Pulmonary artery endothelial cell (primary cell): ENCODE data around the gene DCST2. TPM values are rescaled to one million over a fixed set of nuclear protein-coding genes. Genes with fewer than 3 reads are reported as not detected.
"Not testable (repeated sequence)": the region's sequence is repeated elsewhere in the genome, so short reads cannot be mapped to it uniquely, and the experiment has no call there.

Experiments
- DNase-seq: peaks from one replicate; pipeline ENCODE4 v3.0.0-alpha.2; 2011; ENCODE audit warnings: low read depth, low spot score
- total RNA-seq: library from RNA; depleted of rRNA; stranded (reverse); fragments of >200 nt; gene quantifications from 2 replicates; pipeline ENCODE4 v1.2.3, GENCODE V29; 2014

DCST2 gene
- total RNA-seq, 1 donor from 2014 or later: 0.07 TPM

DNA sequence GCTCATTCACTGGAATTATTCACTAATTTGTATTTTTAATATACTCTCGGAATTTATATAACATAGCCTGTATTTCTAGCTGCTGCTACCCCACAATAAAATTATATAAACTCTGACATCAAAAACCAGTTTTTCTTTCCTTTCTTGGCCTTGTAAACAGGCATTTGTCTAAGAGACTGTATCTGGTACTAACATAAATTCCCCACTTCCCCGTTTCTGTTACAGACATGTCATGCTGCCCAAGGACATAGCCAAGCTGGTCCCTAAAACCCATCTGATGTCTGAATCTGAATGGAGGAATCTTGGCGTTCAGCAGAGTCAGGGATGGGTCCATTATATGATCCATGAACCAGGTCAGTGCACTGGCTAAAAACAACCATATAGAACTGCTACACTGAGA lies 55.8 kb downstream of the DCST2 start:
- DNase-seq: not testable (repeated sequence)

DNA sequence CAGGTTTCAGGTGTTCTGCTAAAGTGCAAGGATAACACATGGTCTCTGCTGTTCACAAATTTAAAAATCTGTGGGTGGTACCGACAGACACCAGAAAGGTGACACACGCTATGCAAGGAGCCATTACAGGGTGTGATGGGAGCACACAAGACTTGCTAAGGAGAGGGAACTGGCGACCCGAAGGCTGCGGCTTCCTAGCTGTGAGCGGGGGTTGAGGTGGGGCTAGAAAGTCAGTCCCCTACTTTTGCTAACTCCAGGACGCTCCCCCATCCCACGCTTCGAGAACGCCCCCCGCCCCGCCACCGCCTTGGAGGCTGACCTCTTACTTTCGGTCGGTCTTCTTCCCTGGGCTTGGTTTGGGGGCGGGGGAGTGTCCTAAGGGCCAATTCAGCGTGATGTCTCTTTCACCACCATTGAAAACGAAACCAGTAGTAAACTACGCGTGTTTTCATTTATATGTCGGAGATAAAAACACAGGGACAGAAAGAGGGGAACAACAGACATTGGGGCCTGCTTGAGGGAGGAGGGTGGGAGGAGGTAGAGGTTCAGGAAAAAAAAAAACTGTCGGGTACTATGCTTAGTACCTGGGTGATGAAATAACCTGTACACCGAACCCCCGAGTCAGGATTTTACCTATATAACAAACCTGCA lies 58.0 kb downstream of the DCST2 start:
- no peak for DNase-seq

DNA sequence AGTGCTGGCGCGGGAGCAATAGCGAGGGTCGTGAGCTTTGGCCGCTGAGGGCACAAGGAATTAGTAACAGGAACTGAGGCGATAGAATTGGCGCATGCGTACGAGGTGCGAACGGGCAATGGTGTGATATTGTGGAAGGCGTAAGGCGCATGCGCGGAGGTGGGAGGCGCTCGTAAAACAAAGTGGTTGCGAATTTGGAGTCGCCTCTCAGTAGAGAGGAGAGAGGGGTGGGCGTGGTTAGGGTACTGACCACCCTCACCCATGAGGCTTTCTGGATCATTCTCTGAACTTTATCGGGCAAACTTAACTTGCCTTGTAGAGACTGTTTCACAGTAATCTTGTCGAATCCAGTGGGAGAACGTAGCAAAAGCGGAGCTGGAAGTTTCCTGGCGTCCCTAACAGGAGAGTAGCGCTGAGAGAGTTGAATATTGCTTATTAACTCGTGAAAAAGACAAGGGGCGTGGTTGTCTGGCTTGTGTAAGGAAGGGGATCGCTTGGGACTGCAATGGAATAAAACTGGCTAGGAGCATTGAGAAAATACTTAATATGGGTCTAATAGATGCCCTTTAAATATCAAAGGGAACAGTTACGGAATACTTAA lies 58.7 kb downstream of the DCST2 start:
- peak; percentile 76 for DNase-seq

DNA sequence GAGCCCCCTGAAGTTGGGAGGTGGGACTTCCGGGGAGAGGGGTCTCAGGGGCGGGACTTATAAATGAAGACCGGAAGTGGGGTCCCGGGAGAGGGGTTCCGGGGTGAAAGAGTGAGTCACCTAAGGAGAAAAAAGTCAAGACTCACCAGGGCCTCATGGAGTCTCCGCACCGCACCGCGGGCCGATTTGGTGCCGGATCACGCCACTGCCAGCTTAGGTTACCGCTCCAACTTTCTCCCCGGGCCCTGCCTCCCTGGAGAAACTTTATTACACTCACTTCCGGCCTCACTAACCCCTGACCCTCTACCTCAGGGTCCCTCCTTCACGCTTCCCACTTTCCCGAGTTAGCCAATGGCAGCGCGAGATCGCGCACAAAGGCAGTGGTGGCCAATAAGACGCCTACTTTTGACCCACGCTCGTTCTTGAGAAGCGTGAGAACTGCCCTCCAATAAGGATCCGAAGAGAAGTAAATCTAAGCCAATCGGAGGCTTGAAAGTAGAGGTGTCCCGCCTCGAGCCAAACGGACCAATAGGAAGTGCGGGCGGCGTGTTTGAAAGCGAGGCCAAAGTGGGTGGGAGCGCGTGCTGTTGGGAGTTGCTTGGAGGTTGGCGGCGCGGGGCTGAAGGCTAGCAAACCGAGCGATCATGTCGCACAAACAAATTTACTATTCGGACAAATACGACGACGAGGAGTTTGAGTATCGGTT lies 59.3 kb downstream of the DCST2 start, which contains the start of gene CKS1B:
Gene CKS1B, plus strand, starts transcription at position 580 of the 706 bp plus-strand sequence. Its CDS starts 65 bp downstream, at position 645.
- DNase-seq: peak; percentile 99

DNA sequence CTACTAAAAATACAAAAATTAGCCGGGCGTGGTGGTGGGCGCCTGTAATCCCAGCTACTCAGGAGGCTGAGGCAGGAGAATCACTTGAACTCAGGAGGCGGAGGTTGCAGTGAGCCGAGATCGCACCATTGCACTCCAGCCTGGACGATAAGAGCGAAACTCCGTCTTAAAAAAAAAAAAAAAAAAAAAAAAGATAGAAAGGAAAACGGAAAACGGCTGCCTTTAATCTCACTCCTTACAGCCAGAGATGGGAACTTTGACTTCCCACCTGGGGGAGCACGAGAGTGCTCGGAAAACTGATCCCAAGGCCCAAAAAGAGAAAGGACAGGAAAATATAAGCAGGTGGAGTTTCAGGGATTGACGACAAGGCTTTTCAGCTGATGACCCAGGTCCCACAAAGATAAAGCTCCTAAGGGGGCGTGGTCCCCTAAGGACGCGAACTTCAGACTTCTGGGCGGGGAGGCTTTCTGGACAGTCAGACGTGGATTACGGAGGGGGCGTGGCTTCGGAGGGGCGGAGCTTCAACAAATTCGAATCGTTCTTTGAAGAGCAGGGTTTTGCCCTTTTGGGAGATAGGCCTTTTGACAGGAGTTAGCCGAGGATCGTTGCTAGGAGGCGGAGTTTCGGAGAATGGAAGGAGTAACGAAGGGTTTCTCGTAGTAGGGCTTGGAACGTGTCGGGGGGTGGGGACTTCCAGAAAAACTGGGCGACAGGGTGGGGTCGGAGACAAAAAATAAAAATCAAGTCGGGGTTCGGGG lies 60.1 kb downstream of the DCST2 start:
- DNase-seq: peak; percentile 96

DNA sequence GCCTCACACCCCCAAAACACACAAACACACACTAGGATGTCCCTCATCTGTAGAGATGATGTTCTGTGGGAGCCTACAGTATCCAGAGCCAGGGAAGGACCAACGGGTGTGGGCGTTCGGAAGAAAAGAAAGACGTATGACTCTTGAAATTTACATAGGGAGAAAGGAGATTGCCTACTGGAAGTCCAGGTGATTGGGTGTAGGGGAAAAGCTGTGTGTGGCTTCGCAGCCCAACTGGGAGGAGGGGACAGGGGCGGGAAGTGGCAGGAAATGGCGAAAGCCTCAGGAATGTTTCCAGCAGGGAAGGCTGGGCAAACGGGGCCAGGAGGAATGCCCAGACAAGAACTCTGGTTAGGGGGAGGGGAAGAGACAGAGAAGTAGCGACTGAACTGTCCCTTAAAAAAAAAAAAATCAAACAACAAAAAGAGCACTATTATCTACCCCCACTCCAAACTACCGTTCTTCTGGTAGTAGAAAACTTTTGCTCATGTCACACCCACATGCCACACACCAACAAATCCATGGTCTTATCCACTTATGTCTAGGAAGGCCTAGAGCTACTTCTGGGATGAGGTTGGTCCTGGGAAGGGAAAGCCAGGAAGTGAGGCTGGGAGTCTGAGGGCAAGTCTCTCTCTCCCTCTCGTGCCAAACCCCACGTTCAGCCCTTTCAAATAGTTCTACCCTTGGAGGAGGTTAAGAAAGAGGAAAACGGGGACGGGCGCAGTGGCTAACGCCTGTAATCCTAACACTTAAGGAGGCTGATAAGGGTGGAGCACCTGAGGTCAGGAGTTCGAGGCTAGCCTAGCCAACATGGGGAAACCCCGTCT lies 60.9 kb downstream of the DCST2 start:
- peak; percentile 92 for DNase-seq

DNA sequence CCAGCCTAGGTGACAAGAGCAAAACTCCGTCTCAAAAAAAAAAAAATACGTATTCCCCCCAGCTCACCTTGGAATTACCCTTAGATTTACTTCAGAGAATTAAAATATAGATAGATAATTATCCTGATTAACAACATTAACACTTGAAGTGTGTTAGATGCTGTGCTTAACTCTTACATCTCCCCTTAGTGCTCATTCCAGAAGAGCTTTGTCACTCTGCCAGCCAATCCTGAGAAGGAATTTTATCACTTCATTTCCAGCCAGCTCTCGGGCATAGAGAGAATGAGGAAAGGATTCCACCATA lies 61.4 kb downstream of the DCST2 start:
- DNase-seq: peak; percentile 47

DNA sequence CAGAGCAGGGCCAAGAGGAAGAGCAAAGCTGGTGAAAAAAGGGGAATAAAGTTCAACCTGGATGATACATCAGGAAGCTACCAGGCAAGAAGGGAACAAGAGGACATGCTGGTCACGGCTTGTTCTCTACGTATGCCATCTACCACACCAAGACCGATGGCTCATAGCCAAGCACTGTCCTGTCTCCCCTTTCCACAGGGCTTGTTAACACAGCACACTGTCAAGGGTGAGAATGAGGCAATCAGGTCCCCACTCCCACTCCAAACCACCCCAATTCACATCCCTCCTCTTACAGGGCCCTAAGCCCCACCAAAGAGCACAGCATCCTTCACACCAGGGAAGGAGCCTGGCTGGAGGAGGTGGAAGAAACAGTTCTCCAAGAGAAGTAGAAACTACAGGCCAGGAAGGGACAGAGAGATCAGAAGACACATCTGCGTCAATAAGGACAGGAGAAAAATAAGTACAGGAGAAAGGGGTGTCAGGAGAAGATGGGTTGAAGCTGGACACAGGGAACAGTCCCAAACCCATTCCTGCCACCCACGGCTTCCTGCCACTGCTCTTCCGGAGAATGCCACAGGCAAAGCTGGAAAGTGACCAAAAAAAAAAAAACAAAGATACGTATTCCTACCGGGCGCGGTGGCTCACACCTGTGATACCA lies 62.1 kb downstream of the DCST2 start:
- no peak for DNase-seq

DNA sequence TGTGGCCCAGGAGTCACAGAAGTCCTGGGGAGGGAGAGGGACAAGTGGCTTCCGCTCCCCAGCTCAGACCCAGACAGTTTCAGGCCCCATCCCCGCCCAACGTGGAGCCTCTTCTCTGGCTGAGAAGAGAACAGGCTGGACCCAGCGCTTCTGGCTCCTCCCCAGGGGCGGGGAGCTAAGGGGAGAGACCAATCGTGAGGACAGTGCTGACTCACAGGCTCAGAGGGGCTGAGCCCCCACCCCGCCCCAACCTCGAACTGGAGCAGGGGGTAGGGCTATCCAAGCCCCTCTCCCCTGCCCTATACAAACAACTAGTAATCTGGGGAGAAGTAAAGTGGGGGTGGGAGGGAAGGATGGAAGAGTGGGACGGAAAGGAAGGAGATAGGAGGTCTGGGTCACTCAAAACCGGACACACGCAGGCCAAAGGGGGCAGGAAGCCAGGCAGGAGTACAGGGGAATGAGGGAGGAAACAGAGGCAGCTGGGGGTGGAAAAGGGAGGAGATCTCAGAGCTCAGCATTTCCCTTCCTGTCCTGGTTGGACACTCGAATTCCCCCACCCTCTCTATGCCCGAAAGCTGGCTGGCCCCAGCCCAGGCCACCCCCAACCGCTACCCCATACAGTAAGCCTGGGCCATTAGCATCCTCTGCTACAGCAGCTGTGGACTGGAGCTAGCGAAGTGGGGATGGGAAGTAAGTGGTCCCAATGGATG lies 62.8 kb downstream of the DCST2 start, which contains the start of gene SHC1:
Gene SHC1, minus strand, starts transcription at position 117 of the 710 bp plus-strand sequence. CDS start 221 bp downstream, outside the sequence.
- peak; percentile 74 for DNase-seq

DNA sequence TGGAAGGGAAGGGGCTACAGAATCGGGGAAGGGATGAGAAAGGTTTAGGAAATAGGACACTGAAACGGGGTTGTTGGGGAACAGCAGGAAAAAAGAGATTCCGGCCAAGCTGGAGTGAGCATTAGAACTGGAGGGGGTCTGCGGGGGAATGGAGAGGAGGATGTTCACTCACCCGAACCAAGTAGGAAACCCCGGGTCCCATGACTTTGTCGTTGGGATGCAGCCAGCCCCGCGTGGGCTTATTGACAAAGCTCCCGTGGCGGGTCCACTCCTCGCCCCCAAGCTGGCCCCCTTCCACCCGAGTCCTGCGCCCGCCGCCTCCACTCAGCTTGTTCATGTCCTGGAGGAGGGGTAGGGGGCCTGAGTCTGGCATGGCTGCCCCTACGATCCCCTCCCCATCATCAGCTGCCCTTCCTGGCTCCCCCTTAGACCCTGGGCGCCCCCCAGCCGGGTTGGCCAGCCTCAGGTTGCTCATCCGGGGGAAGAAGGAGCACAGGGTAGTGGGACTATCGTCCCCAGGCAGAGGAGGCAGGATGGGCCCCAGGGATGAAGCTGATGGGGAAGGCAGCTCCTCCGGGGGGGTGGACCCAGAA lies 63.6 kb downstream of the DCST2 start:
- no peak for DNase-seq

DNA sequence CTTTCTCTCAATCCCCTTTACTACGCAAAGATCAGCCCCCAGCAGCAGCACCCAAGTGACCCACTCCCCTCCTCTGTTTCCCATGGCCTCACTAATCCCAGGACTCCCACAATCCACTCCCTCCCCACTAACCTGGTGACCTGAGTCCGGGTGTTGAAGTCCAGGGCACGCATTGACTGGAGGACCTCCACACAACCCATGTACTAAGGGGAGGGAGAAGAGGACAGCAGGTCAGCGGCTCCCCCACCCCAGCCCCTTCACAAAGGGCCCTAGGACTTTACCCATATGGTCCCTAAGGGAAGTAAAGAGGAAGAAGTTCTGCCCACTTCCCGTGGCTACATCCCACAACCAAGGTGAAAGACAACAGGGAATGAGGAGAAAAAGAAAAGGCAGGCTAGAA lies 64.3 kb downstream of the DCST2 start:
- DNase-seq: no peak

DNA sequence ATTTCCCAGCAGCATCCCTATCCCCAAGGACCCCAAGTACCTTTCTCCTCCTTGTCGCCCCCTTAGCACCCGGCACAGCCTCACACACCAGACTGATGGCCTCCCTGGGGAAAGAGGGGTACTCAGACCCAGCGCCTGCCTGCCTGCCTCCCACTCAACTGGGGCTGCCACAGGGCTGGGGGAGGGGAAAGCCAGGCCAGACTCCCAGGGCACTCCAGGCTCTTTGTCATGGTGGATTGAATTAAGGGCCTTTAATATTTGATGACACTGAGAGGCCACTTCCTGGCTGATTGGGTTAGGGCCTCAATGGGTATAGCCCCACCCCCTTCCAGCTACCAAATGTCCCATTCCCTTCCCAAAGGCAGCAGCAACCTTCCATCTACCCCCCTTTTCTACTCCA lies 64.8 kb downstream of the DCST2 start:
- no peak for DNase-seq

Other genes starting within 250 kb of the DCST2 start
- 0.20 and 1.4 TPM in 2 replicates for gene KCNN3, start 163.5 kb downstream of the DCST2 start, total RNA-seq
- gene PMVK, start 97.1 kb downstream of the DCST2 start, total RNA-seq: 13.9 and 17.6 TPM in 2 replicates
- gene PBXIP1, start 77.7 kb downstream of the DCST2 start, total RNA-seq: 78.0 and 94.9 TPM in 2 replicates
- 6.3 and 7.2 TPM in 2 replicates for gene PYGO2, start 72.0 kb downstream of the DCST2 start, total RNA-seq
- 186 and 321 TPM in 2 replicates for gene SHC1, start 63.0 kb downstream of the DCST2 start, total RNA-seq
- 78.0 and 143 TPM in 2 replicates for gene CKS1B, start 59.1 kb downstream of the DCST2 start, total RNA-seq
- gene FLAD1, start 50.4 kb downstream of the DCST2 start, total RNA-seq: 29.5 TPM in 2 replicates
- gene LENEP, start 40.2 kb downstream of the DCST2 start, total RNA-seq: 0.56 and 0.66 TPM in 2 replicates
- 11.5 and 22.2 TPM in 2 replicates for gene ZBTB7B, start 31.0 kb downstream of the DCST2 start, total RNA-seq
- gene DCST1, start within 50 bp of the DCST2 start, total RNA-seq: not detected in 2 replicates
- 265 and 328 TPM in 2 replicates for gene ADAM15, start 17.5 kb upstream of the DCST2 start, total RNA-seq
- 6.5 and 10.9 TPM in 2 replicates for gene EFNA4, start 30.0 kb upstream of the DCST2 start, total RNA-seq
- gene EFNA3, start 45.1 kb upstream of the DCST2 start, total RNA-seq: 1.2 and 1.9 TPM in 2 replicates
- gene EFNA1, start 94.1 kb upstream of the DCST2 start, total RNA-seq: 53.3 and 57.0 TPM in 2 replicates
- 24.1 and 40.8 TPM in 2 replicates for gene SLC50A1, start 102.1 kb upstream of the DCST2 start, total RNA-seq
- 29.2 and 31.1 TPM in 2 replicates for gene DPM3, start 106.8 kb upstream of the DCST2 start, total RNA-seq
- gene KRTCAP2, start 139.5 kb upstream of the DCST2 start, total RNA-seq: 117 and 121 TPM in 2 replicates
- gene TRIM46, start 140.1 kb upstream of the DCST2 start, total RNA-seq: 4.1 and 4.9 TPM in 2 replicates
- gene THBS3, start 174.1 kb upstream of the DCST2 start, total RNA-seq: 12.8 and 17.1 TPM in 2 replicates
- 45.1 and 54.2 TPM in 2 replicates for gene MTX1, start 174.9 kb upstream of the DCST2 start, total RNA-seq
- 4.9 and 6.5 TPM in 2 replicates for gene ENTREP3, start 221.7 kb upstream of the DCST2 start, total RNA-seq
- 32.3 and 45.2 TPM in 2 replicates for gene SCAMP3, start 228.6 kb upstream of the DCST2 start, total RNA-seq
- gene CLK2, start 239.7 kb upstream of the DCST2 start, total RNA-seq: 19.8 and 28.7 TPM in 2 replicates
- 0.40 and 0.53 TPM in 2 replicates for gene HCN3, start 243.7 kb upstream of the DCST2 start, total RNA-seq